GM19324 (cell line): ENCODE data around the gene PREX1.

Experiments
- ATAC-seq: cut with Tn5 transposase; IDR thresholded peaks from one replicate; pipeline ENCODE4 v1.9.1; 2021; ENCODE audit warnings: mild to moderate bottlenecking, moderate library complexity; ENCODE audit not compliant: unreplicated experiment, low FRiP score

PREX1 gene

GRCh38 chr20:48738399-48739304 is 89.1 kb downstream of the PREX1 start:
- ATAC-seq, result no peak

GRCh38 chr20:48738094-48738398 is 89.8 kb downstream of the PREX1 start:
- no peak for ATAC-seq

GRCh38 chr20:48737434-48738093 is 90.2 kb downstream of the PREX1 start:
- ATAC-seq, result no peak

- no peak for ATAC-seq
Observed at GRCh38 chr20:48736636-48737035, 91.2 kb downstream of the PREX1 start.

- ATAC-seq, result no peak
Observed at GRCh38 chr20:48736231-48736630, 91.6 kb downstream of the PREX1 start.

- no peak for ATAC-seq
Observed at GRCh38 chr20:48735112-48735511, 92.7 kb downstream of the PREX1 start.

GRCh38 chr20:48734104-48734749 is 93.6 kb downstream of the PREX1 start:
- no peak for ATAC-seq

GRCh38 chr20:48733296-48733790 is 94.5 kb downstream of the PREX1 start:
- ATAC-seq, result no peak

- no peak for ATAC-seq
Observed at GRCh38 chr20:48732081-48732829, 95.5 kb downstream of the PREX1 start.

GRCh38 chr20:48731536-48731935 is 96.3 kb downstream of the PREX1 start:
- ATAC-seq, result no peak

- no peak for ATAC-seq
Observed at GRCh38 chr20:48730977-48731376, 96.8 kb downstream of the PREX1 start.

GRCh38 chr20:48729538-48729937 is 98.3 kb downstream of the PREX1 start:
- no peak for ATAC-seq

GRCh38 chr20:48728042-48728825 is 99.6 kb downstream of the PREX1 start:
- no peak for ATAC-seq

- no peak for ATAC-seq
Observed at GRCh38 chr20:48727226-48727625, 100.6 kb downstream of the PREX1 start.

- ATAC-seq, result no peak
Observed at GRCh38 chr20:48725555-48725991, 102.2 kb downstream of the PREX1 start.

GRCh38 chr20:48724891-48725554 is 102.8 kb downstream of the PREX1 start:
- no peak for ATAC-seq

- ATAC-seq, result no peak
Observed at GRCh38 chr20:48724382-48724781, 103.4 kb downstream of the PREX1 start.

- ATAC-seq, result no peak
Observed at GRCh38 chr20:48723308-48724264, 104.2 kb downstream of the PREX1 start.
